ENCODE results near the gene SPTLC3. TPM values are rescaled to one million over a fixed set of nuclear protein-coding genes. Genes with fewer than 3 reads are reported as not detected.
A peak's percentile ranks its signal among the peaks of the same experiment; 100 is the strongest.

Gene SPTLC3
- total and polyA plus RNA-seq, 2 of the 13 experiments (the other 11 are each of a cell fraction or from before 2014, with no cell fraction given), result 20.5 to 95.6 TPM

- TF ChIP-seq CHCHD3 (CRISPR knock-in tag; IDR thresholded peaks at IDR 0.05), result no peak
- TF ChIP-seq AGO1 (IDR thresholded peaks at IDR 0.05; ENCODE audit: low read depth, low read length, poor library complexity, severe bottlenecking), result no peak
- TF ChIP-seq MAZ (IDR thresholded peaks at IDR 0.05; ENCODE audit: borderline replicate concordance, low read depth, low read length), result no peak
- no peak for TF ChIP-seq MAZ (CRISPR knock-in tag; IDR thresholded peaks at IDR 0.05; ENCODE audit: low read depth)
Measured at GRCh38 chr20:13159889-13160288, 151.1 kb downstream of the SPTLC3 start (continued).

GRCh38 chr20:13165203-13165602, 156.4 kb downstream of the SPTLC3 start:
- no peak for TF ChIP-seq ONECUT2 (CRISPR knock-in tag; IDR thresholded peaks at IDR 0.05)
- TF ChIP-seq ZNF276 (CRISPR knock-in tag; IDR thresholded peaks at IDR 0.05; ENCODE audit: low read depth), result no peak
- TF ChIP-seq, protein P1, sequence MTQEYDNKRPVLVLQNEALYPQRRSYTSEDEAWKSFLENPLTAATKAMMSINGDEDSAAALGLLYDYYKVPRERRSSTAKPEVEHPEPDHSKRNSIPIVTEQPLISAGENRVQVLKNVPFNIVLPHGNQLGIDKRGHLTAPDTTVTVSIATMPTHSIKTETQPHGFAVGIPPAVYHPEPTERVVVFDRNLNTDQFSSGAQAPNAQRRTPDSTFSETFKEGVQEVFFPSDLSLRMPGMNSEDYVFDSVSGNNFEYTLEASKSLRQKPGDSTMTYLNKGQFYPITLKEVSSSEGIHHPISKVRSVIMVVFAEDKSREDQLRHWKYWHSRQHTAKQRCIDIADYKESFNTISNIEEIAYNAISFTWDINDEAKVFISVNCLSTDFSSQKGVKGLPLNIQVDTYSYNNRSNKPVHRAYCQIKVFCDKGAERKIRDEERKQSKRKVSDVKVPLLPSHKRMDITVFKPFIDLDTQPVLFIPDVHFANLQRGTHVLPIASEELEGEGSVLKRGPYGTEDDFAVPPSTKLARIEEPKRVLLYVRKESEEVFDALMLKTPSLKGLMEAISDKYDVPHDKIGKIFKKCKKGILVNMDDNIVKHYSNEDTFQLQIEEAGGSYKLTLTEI (CRISPR knock-in tag; conservative IDR thresholded peaks at IDR 0.05), result no peak
- TF ChIP-seq ZFAT (CRISPR knock-in tag; conservative IDR thresholded peaks at IDR 0.05), result no peak
- TF ChIP-seq MIER3 (CRISPR knock-in tag; IDR thresholded peaks at IDR 0.05; ENCODE audit: borderline replicate concordance), result no peak
- no peak for TF ChIP-seq ZNF251 (CRISPR knock-in tag; IDR thresholded peaks at IDR 0.05)
- TF ChIP-seq PHF20 (CRISPR knock-in tag; IDR thresholded peaks at IDR 0.05), result no peak
- TSS peak; percentile 12 for BruUV-seq (replicated peaks)
- Histone ChIP-seq H3K36me3 (replicated peaks in 1 of 2; ENCODE audit: control insufficient read depth in 1 of 2, insufficient read depth in 2 of 2, low read length in 2 of 2) (peaks cover 17 to 30% of the 10 kb centered on the region in 2 experiments), H3K4me3 (replicated peaks in 1 of 3; ENCODE audit: insufficient read depth in 1 of 3, low read depth in 2 of 3, low read length in 3 of 3) (no peak overlapping the region), H3K27ac (ENCODE audit: extremely low read length, insufficient read depth, low read length) (no peak overlapping the region), H2AFZ (ENCODE audit: low read length) (no peak overlapping the region), H3K79me2 (ENCODE audit: insufficient read depth, low read length) (no peaks in the 10 kb centered on the region), H3K9ac (ENCODE audit: insufficient read depth, low read depth, low read length) (no peak overlapping the region), H4K20me1 (ENCODE audit: insufficient read depth, low read length) (no peaks in the 10 kb centered on the region), H3K27me3 (ENCODE audit: control insufficient read depth in 1 of 2, insufficient read depth in 2 of 2, low read length in 2 of 2) (no peaks in the 10 kb centered on the region), H3K9me3 (ENCODE audit: low read length) (no peaks in the 10 kb centered on the region), H3K4me1 (ENCODE audit: insufficient read depth, low read length) (no peaks in the 10 kb centered on the region), H3K4me2 (ENCODE audit: low read depth, low read length) (no peak overlapping the region)
- CTCF ChIA-PET (ENCODE audit: low intra/inter-chr PET ratio, low total read pairs), result no interaction called here
- POLR2A ChIA-PET, result no interaction called here
- in situ Hi-C loops (cut with HindIII; ENCODE audit: extremely low pct_ligation_motif_present, low pct_unique_long_range_greater_than_20kb) (no loop called here), intact Hi-C loops (cut with micrococcal nuclease; ENCODE audit: unreplicated experiment) (no loop called here)
- WGBS (ENCODE audit: low lambda C conversion rate), result 84% methylated on average over 4 of the region's 4 CpGs
- no peak for DNase-seq (ENCODE audit: low spot score)
- FAIRE-seq, result no peak
- ATAC-seq, result no peak
